WTC11 (cell line): ENCODE results near the gene ZSWIM3.

Experiments
- CTCF ChIP-seq: fragments of 200-600 bp; IDR thresholded peaks from 2 replicates; pipeline ENCODE4 v1.8.0; 2022; ENCODE audit warnings: antibody characterized with exemption
- ZNF232 ChIP-seq: sonication (generic); formaldehyde crosslinking; IDR thresholded peaks from 2 replicates; pipeline ENCODE4 v1.8.0; 2022; ENCODE audit warnings: mild to moderate bottlenecking, missing genetic modification reagents
- ZNF281 ChIP-seq: sonication (generic); formaldehyde crosslinking; IDR thresholded peaks from 2 replicates; pipeline ENCODE4 v1.8.0; 2023; ENCODE audit warnings: mild to moderate bottlenecking, missing genetic modification reagents

- no peak for TF ChIP-seq CTCF
- no peak for TF ChIP-seq ZNF281 (CRISPR knock-in tag)
- no peak for TF ChIP-seq ZNF232
These were observed 47.0 kb upstream of the ZSWIM3 start for GRCh38 chr20:45810191-45810970.
